DND-41 (cell line): ENCODE measurements around the gene PHF8.

Source experiments
- ATAC-seq: fragments of 200-7000 bp; cut with Tn5 transposase; 3 replicates; pipeline ENCODE4 v1.9.1; 2021; ENCODE audit warnings: low read depth; ENCODE audit not compliant: insufficient read depth
- DNase-seq: peaks from one replicate; pipeline ENCODE4 v3.0.0-alpha.2; 2020
- H2AFZ ChIP-seq: 2 replicates; pipeline ENCODE4 v1.6.0; 2012; ENCODE audit warnings: low read depth, low read length
- H3K27ac ChIP-seq: 2 replicates; pipeline ENCODE4 v1.5.1; 2012; ENCODE audit warnings: low read length, inconsistent platforms
- H3K27me3 ChIP-seq: fragments of 200-600 bp; sonication (generic); 2 replicates; pipeline ENCODE4 v1.6.0; 2012; ENCODE audit warnings: low read length, mild to moderate bottlenecking, inconsistent platforms; ENCODE audit not compliant: insufficient read depth, poor library complexity
- H3K36me3 ChIP-seq: 2 replicates; pipeline ENCODE4 v1.5.1; 2012; ENCODE audit warnings: low read length, inconsistent platforms; ENCODE audit not compliant: insufficient read depth
- H3K4me1 ChIP-seq: 2 replicates; pipeline ENCODE4 v1.5.1; 2012; ENCODE audit warnings: mild to moderate bottlenecking, low read length; ENCODE audit not compliant: insufficient read depth
- H3K4me2 ChIP-seq: 2 replicates; pipeline ENCODE4 v1.6.0; 2012; ENCODE audit warnings: mild to moderate bottlenecking, moderate library complexity, low read length, inconsistent platforms; ENCODE audit not compliant: insufficient read depth
- H3K4me3 ChIP-seq, 2 experiments: fragments of 200-600 bp in 1 of 2; shearing (Covaris generic) in 1 of 2; 2 replicates each; pipeline ENCODE4 v1.5.1; 2012 to 2016; ENCODE audit warnings: inconsistent platforms in 2 of 2, low read length in 2 of 2, mild to moderate bottlenecking in 2 of 2, low read depth in 1 of 2, moderate library complexity in 1 of 2
- H3K79me2 ChIP-seq: 2 replicates; pipeline ENCODE4 v1.6.0; 2012; ENCODE audit warnings: low read length, inconsistent platforms; ENCODE audit not compliant: insufficient read depth
- H3K9ac ChIP-seq: 2 replicates; pipeline ENCODE4 v1.6.0; 2012; ENCODE audit warnings: low read depth, mild to moderate bottlenecking, inconsistent platforms, low read length, moderate library complexity
- H3K9me3 ChIP-seq: 2 replicates; pipeline ENCODE4 v1.5.1; 2012; ENCODE audit warnings: low read length, moderate library complexity, mild to moderate bottlenecking, inconsistent platforms; ENCODE audit not compliant: insufficient read depth, severe bottlenecking
- H4K20me1 ChIP-seq: 2 replicates; pipeline ENCODE4 v1.6.0; 2012; ENCODE audit warnings: low read length; ENCODE audit not compliant: insufficient read depth
- EZH2 ChIP-seq: IDR thresholded peaks from 3 replicates; pipeline ENCODE4 v1.6.1; 2012; ENCODE audit warnings: borderline replicate concordance, low read depth, mild to moderate bottlenecking, moderate library complexity, low read length, inconsistent platforms; ENCODE audit not compliant: severe bottlenecking
- TF ChIP-seq, protein P1 (sequence below): IDR thresholded peaks from 2 replicates; pipeline ENCODE4 v1.5.1; 2012; ENCODE audit warnings: borderline replicate concordance, low read length, moderate library complexity, mild to moderate bottlenecking; ENCODE audit not compliant: poor library complexity, severe bottlenecking; ENCODE audit errors: extremely low read depth

Gene PHF8

DNA sequence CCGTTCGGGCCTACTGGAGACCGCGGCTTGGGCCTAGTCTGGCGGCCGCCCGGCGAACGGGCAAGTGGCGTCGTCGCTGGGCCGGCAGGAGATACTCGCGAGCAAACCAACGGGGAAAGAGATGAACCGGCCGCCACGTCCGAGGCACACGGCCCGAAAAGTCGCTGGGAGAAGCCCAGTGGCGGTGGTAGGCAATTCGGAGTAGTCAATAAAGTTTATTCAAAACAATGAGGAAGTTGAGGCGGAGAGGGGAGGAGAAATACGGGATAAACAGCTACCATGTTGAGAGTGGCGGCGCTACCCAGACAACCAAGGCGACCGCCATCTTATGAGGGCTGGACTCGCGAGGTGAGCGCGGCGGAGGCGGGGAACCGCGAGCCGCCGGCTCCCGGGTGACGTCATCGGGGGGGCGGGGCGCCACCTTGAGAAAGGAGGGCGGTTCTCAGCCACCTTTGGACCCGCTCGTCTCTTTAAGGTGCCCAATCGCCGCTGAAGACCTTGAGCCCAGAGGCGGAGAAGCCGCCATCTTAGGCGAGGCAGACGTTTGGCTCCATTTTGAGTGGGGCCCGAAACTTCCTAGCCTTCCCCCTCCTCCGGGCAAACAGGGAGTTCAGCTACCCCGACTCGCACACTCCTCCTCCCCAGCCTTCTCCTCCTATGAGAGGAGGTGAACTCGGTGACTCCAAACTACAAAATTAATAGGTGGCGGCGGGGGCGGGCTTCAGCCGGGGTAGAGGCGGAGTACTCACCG is at the start of gene PHF8:
PHF8 (minus strand) TSS at position 348 of the 751 bp plus-strand sequence. CDS start 1,745 bp downstream, outside the sequence.
- Histone ChIP-seq H3K4me3 (peak within 1 kb of the TSS; percentile 76 to 92; a peak in 3 of 4 replicates), H3K9me3 (no peaks in the 10 kb centered on the region), H3K79me2 (peaks cover 18% of the 10 kb centered on the region), H3K27ac (peak within 1 kb of the TSS; percentile 94), H3K36me3 (peaks cover 20% of the 10 kb centered on the region), H3K27me3 (no peaks in the 10 kb centered on the region), H3K4me1 (peaks cover 29% of the 10 kb centered on the region), H2AFZ (peak within 1 kb of the TSS; percentile 89), H3K9ac (peak within 1 kb of the TSS; percentile 96), H4K20me1 (no peaks in the 10 kb centered on the region), H3K4me2 (peak within 1 kb of the TSS; percentile 85)
- TF ChIP-seq, protein P1, sequence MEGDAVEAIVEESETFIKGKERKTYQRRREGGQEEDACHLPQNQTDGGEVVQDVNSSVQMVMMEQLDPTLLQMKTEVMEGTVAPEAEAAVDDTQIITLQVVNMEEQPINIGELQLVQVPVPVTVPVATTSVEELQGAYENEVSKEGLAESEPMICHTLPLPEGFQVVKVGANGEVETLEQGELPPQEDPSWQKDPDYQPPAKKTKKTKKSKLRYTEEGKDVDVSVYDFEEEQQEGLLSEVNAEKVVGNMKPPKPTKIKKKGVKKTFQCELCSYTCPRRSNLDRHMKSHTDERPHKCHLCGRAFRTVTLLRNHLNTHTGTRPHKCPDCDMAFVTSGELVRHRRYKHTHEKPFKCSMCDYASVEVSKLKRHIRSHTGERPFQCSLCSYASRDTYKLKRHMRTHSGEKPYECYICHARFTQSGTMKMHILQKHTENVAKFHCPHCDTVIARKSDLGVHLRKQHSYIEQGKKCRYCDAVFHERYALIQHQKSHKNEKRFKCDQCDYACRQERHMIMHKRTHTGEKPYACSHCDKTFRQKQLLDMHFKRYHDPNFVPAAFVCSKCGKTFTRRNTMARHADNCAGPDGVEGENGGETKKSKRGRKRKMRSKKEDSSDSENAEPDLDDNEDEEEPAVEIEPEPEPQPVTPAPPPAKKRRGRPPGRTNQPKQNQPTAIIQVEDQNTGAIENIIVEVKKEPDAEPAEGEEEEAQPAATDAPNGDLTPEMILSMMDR = no peak
- TF ChIP-seq EZH2 = no peak
- peak; percentile 86 for ATAC-seq
- peak; percentile 95 for DNase-seq

DNA sequence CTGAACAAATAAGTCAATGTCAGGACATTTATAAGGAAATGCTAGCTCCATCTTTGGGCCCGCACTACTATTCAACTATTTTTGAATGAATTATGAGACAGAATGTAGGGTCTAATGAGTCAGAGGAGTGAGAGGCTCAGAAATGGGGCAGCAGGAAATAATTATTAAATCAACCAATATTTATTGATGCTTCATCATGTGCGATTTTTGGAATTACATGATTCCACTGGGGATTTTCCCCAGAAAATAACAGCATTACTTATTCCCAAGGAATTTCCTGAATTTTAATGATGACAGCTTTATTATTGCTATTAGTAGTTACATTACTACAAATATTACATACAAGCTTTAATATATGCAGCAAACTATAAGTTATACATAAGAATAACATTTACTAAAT is 49.3 kb upstream of the PHF8 start:
- DNase-seq = no peak
- no peak overlapping the region for H3K4me3 ChIP-seq
- no peak overlapping the region for H3K4me2 ChIP-seq
- no peaks in the 10 kb centered on the region for H4K20me1 ChIP-seq
- H3K79me2 ChIP-seq = no peaks in the 10 kb centered on the region
- no peaks in the 10 kb centered on the region for H3K27me3 ChIP-seq
- H3K4me1 ChIP-seq = no peaks in the 10 kb centered on the region
- H3K9me3 ChIP-seq = no peaks in the 10 kb centered on the region
- no peak for ATAC-seq
- no peak overlapping the region for H3K9ac ChIP-seq
- H3K36me3 ChIP-seq = peaks cover 6% of the 10 kb centered on the region; the same call in 1 of the 2 replicates
- H3K27ac ChIP-seq = no peak overlapping the region
- H2AFZ ChIP-seq = no peak overlapping the region
- TF ChIP-seq, protein P1 = no peak
- no peak for TF ChIP-seq EZH2

DNA sequence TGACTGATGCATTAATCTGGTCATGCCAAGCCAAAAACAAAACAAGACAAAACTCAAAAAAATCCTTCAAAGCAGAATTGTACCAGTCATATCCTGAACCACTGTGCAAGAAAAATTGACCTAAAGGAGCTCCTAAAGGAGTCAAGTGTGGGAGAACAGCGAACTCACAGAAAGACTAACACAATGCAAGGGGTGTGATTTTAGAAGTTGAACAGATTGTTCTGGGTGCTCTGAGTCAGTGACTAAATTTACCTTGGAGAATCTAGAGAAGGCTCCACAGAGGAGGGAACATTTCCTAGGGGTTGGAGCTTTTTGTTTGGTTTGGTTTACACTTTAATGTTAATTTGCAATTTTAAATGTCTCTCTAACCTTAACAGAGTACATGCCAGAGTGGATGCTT is 48.9 kb upstream of the PHF8 start:
- no peaks in the 10 kb centered on the region for H3K9me3 ChIP-seq

More for the DNA sequence above, 48.9 kb upstream of the PHF8 start:
- Histone ChIP-seq H3K79me2 (no peaks in the 10 kb centered on the region), H3K4me1 (no peaks in the 10 kb centered on the region), H3K9ac (no peak overlapping the region), H3K4me3 (no peak overlapping the region), H3K36me3 (peaks cover 6% of the 10 kb centered on the region; the same call in 1 of the 2 replicates), H3K27me3 (no peaks in the 10 kb centered on the region), H3K4me2 (no peak overlapping the region), H3K27ac (no peak overlapping the region), H2AFZ (no peak overlapping the region), H4K20me1 (no peaks in the 10 kb centered on the region)
- no peak for TF ChIP-seq EZH2
- TF ChIP-seq, protein P1 = no peak
- DNase-seq (no peak), ATAC-seq (no peak)
